ENCODE data around the gene KLHL14.
A peak's percentile ranks its signal among the peaks of the same experiment; 100 is the strongest.

The KLHL14 gene

DNA sequence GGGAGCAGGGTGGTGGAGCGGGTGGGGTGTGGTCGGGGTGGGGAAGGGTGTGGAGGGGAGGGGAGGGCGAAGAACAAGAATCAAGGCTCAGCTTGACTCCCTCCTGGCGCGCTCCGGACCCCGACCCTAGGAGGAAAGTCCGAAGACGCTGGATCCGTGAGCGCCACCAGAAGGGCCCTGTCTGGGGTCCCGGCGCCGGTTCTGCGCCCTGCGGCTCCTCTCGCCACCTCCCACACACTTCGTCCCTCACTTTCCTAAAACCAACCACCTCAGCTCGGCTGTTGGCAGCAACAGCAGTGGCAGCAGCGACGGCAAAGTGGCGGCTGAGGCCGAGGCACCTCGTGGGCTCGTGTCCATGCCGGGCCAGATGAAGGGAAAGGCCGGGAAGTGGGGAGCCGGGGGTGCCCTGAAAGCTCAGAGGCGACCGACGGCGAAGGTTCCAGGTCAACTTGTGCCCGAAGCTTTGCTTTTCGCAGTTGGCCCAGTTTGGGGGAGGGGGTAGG, 2.1 kb downstream of the KLHL14 start:
- no peak for DNase-seq (ENCODE audit: low spot score)

GRCh38 chr18:32770054-32770665, 2.7 kb downstream of the KLHL14 start:
- DNase-seq (ENCODE audit: low spot score) = no peak

GRCh38 chr18:32769586-32770053, 3.2 kb downstream of the KLHL14 start:
- no peak for DNase-seq (ENCODE audit: low spot score)

- DNase-seq (ENCODE audit: low spot score) = no peak
Observed at GRCh38 chr18:32769071-32769585, 3.7 kb downstream of the KLHL14 start.

GRCh38 chr18:32767400-32767799, 5.4 kb downstream of the KLHL14 start:
- no peak for DNase-seq (ENCODE audit: low spot score)

- no peak for DNase-seq (ENCODE audit: low spot score)
Observed at GRCh38 chr18:32764611-32765244, 8.1 kb downstream of the KLHL14 start.

- DNase-seq (ENCODE audit: low spot score) = no peak
Observed at GRCh38 chr18:32763293-32763692, 9.5 kb downstream of the KLHL14 start.

- DNase-seq (ENCODE audit: low spot score) = no peak
Observed at GRCh38 chr18:32761231-32761630, 11.6 kb downstream of the KLHL14 start.

- no peak for DNase-seq (ENCODE audit: low spot score)
Observed at GRCh38 chr18:32760391-32760790, 12.4 kb downstream of the KLHL14 start.

- no peak for DNase-seq (ENCODE audit: low spot score)
Observed at GRCh38 chr18:32759611-32760167, 13.1 kb downstream of the KLHL14 start.

DNA sequence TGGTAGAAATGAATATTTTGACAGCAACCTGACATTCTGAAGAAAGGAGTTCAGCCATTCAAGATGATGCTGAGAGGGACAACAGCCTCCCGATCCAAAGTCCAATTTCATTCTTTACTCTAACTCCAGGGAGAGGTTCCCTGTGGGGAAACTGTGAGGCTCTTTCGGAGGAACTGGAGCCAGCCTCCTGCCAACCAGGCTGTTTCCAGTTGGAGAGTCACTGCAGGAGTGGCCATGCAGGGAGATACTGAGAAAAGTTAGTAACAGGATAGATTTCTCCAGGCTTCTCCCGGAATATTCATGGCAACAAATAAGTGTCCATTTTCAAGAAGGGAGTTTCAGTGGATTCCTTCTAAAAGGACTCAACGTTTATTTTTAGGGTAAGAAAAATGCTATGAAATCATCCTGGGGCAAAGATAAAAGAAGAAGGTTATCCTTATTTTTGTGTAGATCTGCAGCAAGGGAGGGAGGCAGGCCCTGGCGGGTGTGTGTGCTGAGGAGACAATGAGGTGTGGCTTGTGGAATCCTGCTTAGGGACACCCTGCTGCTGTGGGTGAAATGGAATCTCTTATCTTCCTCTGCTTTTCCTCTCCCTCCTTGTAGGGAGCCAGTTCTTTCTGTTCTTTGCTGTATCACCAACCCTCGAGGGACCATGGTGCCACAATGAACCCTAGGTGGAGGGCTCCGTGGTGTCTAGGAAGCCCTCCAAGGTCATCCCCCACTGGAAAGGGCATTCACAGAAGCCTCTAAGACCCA, 18.1 kb downstream of the KLHL14 start:
- DNase-seq (ENCODE audit: low spot score) = no peak

DNA sequence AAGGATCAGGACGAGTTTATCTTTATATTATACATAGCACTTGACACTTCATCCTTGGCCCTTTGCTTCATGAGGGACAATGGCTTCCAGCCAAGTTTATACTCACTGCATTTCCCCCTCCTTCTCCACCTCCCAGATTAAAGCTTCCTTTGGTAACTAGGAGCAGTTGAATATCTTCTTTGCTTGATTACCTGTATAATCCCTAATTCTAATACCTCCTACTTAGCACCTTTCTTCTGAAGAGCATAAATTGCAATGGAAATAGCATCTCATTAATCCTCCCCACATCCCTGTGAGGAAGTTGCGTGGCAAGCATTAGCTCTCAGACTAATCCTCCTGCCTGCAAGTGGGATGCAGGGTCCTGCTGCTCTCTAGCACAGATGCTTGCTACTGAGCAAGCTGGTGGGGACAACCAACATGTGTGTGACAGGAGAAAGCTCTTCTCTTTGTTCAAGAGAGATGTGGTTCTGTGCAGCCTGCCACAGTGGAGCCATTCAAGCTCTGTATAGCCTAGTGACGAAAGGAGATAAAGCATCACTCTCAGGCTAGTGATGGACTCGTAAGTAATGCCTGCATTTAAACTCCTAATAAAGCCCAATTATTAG, 19.1 kb downstream of the KLHL14 start:
- DNase-seq (ENCODE audit: low spot score) = no peak

- no peak for DNase-seq (ENCODE audit: low spot score)
Observed at GRCh38 chr18:32750328-32750727, 22.5 kb downstream of the KLHL14 start.

GRCh38 chr18:32749809-32750208, 23.0 kb downstream of the KLHL14 start:
- no peak for DNase-seq (ENCODE audit: low spot score)

- DNase-seq (ENCODE audit: low spot score) = no peak
Observed at GRCh38 chr18:32742579-32742978, 30.2 kb downstream of the KLHL14 start.

- DNase-seq (ENCODE audit: low spot score) = peak; percentile 33
Observed at GRCh38 chr18:32735781-32736180, 37.0 kb downstream of the KLHL14 start.

GRCh38 chr18:32734442-32734841, 38.4 kb downstream of the KLHL14 start:
- DNase-seq (ENCODE audit: low spot score) = no peak

GRCh38 chr18:32732165-32732564, 40.7 kb downstream of the KLHL14 start:
- no peak for DNase-seq (ENCODE audit: low spot score)

GRCh38 chr18:32730620-32731091, 42.2 kb downstream of the KLHL14 start:
- DNase-seq (ENCODE audit: low spot score) = no peak

- DNase-seq (ENCODE audit: low spot score) = no peak
Observed at GRCh38 chr18:32730068-32730467, 42.8 kb downstream of the KLHL14 start.

GRCh38 chr18:32724071-32724749, 48.6 kb downstream of the KLHL14 start:
- DNase-seq (ENCODE audit: low spot score) = no peak
